ENCODE measurements around the gene TMSB15C. TPM values are rescaled to one million over a fixed set of nuclear protein-coding genes. Genes with fewer than 3 reads are reported as not detected.
"Not testable (repeated sequence)": the region's sequence is repeated elsewhere in the genome, so short reads cannot be mapped to it uniquely, and the experiment has no call there.

Gene TMSB15C
- total RNA-seq, result 1 to 10 TPM in 1 of 4 donors, under 1 TPM in 3; 0.45 to 1.0 (median 0.65) TPM

DNA sequence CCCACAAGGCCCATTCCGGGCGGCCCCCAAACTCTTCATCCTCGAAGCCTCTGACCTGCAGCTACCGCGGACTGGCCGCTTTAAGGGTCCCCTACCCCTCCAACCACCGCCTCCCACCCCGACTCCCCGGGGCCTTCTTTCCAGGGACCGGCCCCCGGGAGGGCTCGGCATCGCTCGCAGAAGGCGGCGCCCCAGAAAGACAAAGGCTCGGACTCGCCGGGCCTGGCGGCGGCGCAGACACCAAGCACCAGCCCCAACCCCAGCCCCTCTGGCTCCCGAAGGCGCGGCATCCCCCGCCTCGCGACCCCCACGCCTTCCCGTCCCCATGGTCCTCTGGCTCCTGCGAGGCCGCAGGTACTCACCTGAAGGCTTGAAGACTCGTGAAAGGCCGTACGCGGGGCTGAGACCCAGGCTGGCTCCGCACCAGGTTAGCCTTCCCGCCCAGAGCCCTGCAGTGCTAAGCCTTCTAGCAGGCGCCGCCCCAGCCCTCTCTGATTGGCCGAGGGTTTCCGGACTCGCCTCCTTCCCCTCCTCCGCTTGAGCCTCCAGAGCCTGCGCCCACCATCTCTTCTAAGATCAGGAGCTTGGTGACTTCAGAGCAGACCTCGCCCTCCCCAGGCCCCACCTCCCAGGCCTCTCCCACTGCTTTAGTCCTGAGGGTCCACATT lies at the start of gene TMSB15C:
TSS of gene TMSB15C (minus strand) at position 459 of the 668 bp plus-strand sequence.
- no CpG with 5 or more reads among the region's 46 CpGs for WGBS, 2 donors
- H3K4me3 ChIP-seq (replicated peaks in 1 of 3); H3K9me3 ChIP-seq; H3K27ac ChIP-seq; DNase-seq; H3K27me3 ChIP-seq; H3K36me3 ChIP-seq; H3K4me1 ChIP-seq; intact Hi-C loops (cut with DNase I): not testable (repeated sequence)

DNA sequence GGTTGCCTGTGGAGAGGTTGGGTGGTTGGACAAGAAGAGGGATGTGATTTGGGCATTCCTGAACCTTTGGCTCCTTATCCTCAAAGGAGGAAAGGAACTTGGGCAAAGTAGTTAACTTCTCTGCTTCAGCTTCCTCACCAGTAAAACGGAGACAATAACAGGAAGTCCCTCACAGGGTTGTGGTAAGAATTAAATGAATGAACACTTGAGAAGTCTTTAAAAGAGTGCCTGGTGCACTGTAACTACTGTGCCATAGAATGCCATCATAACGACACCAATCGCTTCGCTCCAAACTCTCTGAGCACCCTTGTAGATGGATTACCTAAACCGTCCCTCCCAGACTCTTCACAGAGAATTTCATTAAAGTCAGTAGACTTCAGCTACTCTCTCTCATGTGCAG lies 46.8 kb upstream of the TMSB15C start:
- WGBS, 2 donors, result 75 to 76% methylated on average over 5 of the region's 5 CpGs
- TF ChIP-seq, protein P1, sequence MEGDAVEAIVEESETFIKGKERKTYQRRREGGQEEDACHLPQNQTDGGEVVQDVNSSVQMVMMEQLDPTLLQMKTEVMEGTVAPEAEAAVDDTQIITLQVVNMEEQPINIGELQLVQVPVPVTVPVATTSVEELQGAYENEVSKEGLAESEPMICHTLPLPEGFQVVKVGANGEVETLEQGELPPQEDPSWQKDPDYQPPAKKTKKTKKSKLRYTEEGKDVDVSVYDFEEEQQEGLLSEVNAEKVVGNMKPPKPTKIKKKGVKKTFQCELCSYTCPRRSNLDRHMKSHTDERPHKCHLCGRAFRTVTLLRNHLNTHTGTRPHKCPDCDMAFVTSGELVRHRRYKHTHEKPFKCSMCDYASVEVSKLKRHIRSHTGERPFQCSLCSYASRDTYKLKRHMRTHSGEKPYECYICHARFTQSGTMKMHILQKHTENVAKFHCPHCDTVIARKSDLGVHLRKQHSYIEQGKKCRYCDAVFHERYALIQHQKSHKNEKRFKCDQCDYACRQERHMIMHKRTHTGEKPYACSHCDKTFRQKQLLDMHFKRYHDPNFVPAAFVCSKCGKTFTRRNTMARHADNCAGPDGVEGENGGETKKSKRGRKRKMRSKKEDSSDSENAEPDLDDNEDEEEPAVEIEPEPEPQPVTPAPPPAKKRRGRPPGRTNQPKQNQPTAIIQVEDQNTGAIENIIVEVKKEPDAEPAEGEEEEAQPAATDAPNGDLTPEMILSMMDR (IDR thresholded peaks at IDR 0.05), result no peak
- TF ChIP-seq POLR2A (IDR thresholded peaks at IDR 0.05), result no peak
- Histone ChIP-seq H3K36me3 (no peaks in the 10 kb centered on the region), H3K27me3 (no peaks in the 10 kb centered on the region), H3K4me3 (replicated peaks in 1 of 3) (no peak overlapping the region), H3K4me1 (no peaks in the 10 kb centered on the region), H3K9me3 (no peaks in the 10 kb centered on the region), H3K27ac (no peak overlapping the region)
- no peak for DNase-seq
- intact Hi-C loops (cut with DNase I), result no loop called here

DNA sequence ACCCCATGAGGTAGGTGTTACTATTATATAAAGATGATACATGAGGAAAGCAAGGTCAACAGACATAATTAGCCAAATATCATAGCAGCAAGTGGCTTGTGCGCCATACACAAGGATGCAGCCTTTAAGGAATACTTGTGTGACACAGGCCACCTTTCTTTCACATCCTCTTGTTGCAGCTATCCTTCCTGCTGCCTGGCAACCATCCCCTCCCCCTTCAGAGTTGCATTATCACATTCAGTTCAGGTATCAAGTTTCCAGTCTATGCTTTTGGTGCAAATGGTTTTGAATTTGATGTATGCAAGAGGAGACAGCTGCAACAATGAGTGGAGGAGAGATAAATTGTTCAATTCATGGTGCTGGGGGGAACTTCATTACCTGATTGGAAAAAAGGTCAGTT lies 42.7 kb upstream of the TMSB15C start:
- no peaks in the 10 kb centered on the region for H3K36me3 ChIP-seq
- no peaks in the 10 kb centered on the region for H3K9me3 ChIP-seq
- no peak overlapping the region for H3K4me3 ChIP-seq (replicated peaks in 1 of 3)
- no peaks in the 10 kb centered on the region for H3K4me1 ChIP-seq
- intact Hi-C loops (cut with DNase I), result no loop called here
- no peak overlapping the region for H3K27ac ChIP-seq
- 100% methylated on average over 1 of the region's 1 CpG for WGBS, 2 donors
- DNase-seq, result no peak
- no peaks in the 10 kb centered on the region for H3K27me3 ChIP-seq
- TF ChIP-seq, protein P1 (IDR thresholded peaks at IDR 0.05), result no peak
- no peak for TF ChIP-seq POLR2A (IDR thresholded peaks at IDR 0.05)

DNA sequence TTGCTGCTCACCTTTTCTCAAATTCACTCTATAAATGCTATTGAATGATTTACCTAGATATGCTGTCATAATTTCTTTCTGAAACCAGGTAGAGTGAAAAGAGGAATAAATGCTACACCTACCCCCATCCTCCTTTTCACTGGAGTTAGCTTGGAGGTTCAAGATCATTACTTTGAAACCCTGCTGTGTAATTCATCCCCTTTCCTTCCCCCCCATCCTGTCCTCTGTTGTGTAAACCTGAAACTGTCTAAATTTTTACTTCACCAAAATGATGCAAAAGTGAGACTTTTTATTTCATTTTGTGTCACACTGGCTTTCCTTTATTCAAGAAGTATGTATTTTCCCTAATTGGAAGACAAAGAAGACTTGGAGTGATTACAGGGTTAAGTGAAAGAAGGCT lies 41.7 kb upstream of the TMSB15C start:
- no peak overlapping the region for H3K27ac ChIP-seq
- H3K9me3 ChIP-seq, result no peaks in the 10 kb centered on the region
- H3K4me1 ChIP-seq, result no peaks in the 10 kb centered on the region
- no peaks in the 10 kb centered on the region for H3K27me3 ChIP-seq
- no peaks in the 10 kb centered on the region for H3K36me3 ChIP-seq
- no peak for DNase-seq
- intact Hi-C loops (cut with DNase I), result no loop called here
- TF ChIP-seq, protein P1 (IDR thresholded peaks at IDR 0.05), result no peak
- no peak for TF ChIP-seq POLR2A (IDR thresholded peaks at IDR 0.05)
- H3K4me3 ChIP-seq (replicated peaks in 1 of 3), result no peak overlapping the region

GRCh38 chrX:104113222-104113965 lies 37.4 kb upstream of the TMSB15C start:
- 4 to 10% methylated on average over 11 to 21 of the region's 24 CpGs for WGBS, 2 donors
- Histone ChIP-seq H3K9me3 (no peaks in the 10 kb centered on the region), H3K36me3 (no peaks in the 10 kb centered on the region), H3K27ac (no peak overlapping the region), H3K4me1 (no peaks in the 10 kb centered on the region), H3K27me3 (no peaks in the 10 kb centered on the region), H3K4me3 (replicated peaks in 1 of 3) (peak overlapping the region in 1 of 3 donors; percentile 26)
- intact Hi-C loops (cut with DNase I), result no loop called here
- peak; percentile 47 to 56 for DNase-seq
- TF ChIP-seq, protein P1 (IDR thresholded peaks at IDR 0.05), result peak in 2 of 6 experiments; percentile 32 to 50
- TF ChIP-seq POLR2A (IDR thresholded peaks at IDR 0.05), result no peak
